HUDEP-2 (cell line): ENCODE results near the gene ABHD14A.
"Not testable (repeated sequence)": the region's sequence is repeated elsewhere in the genome, so short reads cannot be mapped to it uniquely, and the experiment has no call there.

Experiments
- DNase-seq, 76 experiments: peaks; one replicate each; lab custom pipeline; 2025; ENCODE audit not compliant: unreplicated experiment in 76 of 76; lab: John Stamatoyannopoulos, UW

Gene ABHD14A

GRCh38 chr3:51974963-51975851, at the start of gene ABHD14A:
Gene ABHD14A, plus strand, starts transcription at chr3:51975064. Its CDS starts 72 bp downstream, at chr3:51975136.
- DNase-seq, result peak in 58 of 76 experiments; percentile 10 to 77 (median 46)

DNA sequence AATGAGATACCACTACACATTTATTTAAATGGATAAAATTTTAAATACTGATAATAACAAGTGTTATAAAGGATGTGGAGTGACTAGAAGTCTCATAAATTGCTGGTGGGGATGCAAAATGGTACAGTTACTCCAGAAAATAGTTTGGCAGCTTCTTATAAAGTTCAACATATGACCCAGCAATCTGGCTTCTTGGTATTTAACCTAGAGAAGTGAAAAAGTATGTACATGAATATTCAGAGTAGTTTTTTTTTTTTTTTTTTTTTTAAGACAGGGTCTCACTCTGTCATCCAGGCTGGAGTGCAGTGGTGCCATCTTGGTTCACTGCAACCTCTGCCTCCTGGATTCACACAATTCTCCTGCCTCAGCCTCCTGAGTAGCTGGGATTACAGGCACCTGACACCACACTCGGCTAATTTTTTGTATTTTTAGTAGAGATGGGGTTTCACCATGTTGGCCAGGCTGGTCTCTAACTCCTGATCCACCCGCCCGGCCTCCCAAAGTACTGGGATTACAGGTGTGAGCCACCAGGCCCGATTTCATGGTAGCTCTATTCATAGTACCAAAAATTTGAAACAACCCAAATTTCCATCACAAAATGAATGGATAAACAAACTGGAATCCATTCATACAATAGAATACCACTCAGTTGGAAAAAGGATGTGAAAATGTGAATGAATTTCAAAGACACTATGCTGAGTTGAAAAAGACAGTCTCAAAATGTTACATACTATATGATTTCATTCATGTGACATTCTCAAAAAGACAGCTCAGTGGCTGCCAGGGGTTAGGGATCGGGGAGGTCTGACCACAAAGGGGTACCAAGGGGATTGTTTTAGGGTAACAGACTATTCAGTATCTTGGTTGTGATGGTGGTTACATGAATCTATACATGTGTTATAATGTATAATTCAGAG, 47.5 kb upstream of the ABHD14A start:
- no peak for DNase-seq

DNA sequence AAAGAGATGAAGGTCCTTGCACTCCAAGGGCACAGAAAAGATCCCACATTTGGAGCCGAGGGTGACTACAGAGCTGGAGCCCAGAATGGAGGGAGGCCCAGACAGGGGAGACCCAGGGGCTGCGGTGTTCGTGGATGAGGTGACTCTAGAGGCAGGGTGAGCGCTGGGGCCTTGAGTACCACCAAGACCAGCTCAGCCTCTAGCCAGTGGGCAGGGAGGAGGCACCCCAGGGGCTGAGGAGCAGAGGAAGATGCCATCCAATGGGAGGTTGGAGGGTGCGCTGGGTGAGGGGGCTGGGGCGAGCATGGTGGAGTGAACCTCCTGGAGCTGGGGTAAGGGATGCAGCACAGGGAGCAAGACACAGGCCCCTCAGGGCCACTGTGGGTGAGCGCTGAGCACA, 46.4 kb upstream of the ABHD14A start:
- no peak for DNase-seq

GRCh38 chr3:51928981-51929380, 45.9 kb upstream of the ABHD14A start:
- not testable (repeated sequence) for DNase-seq

GRCh38 chr3:51929420-51930003, 45.4 kb upstream of the ABHD14A start:
- no peak for DNase-seq

- DNase-seq, result no peak
Measured at GRCh38 chr3:51930439-51930838, 44.4 kb upstream of the ABHD14A start.

DNA sequence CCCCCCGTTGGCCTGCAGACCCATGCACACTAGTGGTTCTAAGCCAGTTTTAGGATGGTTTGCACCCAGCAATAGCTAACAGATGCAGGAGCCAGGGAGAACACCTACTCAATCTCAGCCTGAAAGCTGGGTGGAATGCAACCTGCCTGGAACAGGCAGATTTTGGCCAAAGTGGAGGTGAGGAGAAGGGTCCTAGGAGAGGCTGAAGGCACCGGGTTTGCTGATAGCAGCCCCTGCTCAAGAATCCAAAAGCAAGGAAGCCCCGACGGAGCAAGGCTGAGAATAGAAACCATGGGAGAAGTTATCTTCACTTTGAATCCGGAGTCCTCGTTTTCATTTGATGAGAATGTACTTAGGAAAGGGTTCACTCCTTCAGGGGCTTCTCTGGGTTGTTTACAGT, 43.1 kb upstream of the ABHD14A start:
- DNase-seq, result no peak

DNA sequence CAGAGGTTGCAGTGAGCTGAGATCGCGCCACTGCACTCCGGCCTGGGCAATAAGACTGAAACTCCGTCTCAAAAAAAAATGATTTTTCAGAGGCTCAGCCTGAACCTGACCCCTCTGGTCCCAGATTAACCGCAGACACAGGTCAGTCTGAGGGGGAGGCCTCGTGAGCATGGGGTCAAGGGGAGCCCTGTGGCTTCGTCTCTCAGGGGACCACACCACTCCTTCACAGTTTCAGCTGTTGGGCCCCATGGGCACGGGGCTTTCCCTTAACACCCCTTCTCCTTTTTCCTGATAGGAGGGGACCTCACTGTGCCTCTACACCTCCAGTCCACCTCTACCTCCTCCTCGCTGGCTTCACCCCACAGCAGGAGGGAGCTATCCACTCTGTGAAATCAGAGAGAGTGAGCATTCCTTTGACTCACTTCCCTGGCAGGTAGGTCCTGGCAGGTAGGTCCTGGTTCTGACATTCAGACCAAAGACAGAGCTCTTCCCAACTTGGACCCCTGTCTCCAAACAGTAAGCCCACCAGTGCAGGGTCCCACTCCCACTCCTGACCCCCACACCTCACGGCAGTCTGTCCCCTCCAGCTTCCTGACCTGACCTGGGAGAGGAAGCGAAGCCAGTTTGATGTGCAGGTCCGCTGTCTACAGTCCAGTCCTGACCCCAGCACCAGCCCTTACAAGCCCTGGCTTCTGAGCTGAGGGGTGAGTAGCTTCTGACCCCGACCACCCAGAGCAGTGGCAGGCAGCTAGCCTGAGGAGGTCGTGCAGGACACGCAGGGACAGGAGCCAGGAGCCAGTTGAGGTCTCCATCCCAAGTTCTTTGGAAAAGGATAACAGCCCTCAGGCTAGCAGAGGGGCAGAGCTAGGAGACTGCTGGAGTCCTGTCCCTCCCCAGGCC, 42.1 kb upstream of the ABHD14A start:
- no peak for DNase-seq

- DNase-seq, result no peak
Measured at GRCh38 chr3:51933471-51934138, 41.3 kb upstream of the ABHD14A start.

GRCh38 chr3:51934139-51934850, 40.6 kb upstream of the ABHD14A start:
- DNase-seq, result no peak

- no peak for DNase-seq
Measured at GRCh38 chr3:51934991-51935885, 39.6 kb upstream of the ABHD14A start.

DNA sequence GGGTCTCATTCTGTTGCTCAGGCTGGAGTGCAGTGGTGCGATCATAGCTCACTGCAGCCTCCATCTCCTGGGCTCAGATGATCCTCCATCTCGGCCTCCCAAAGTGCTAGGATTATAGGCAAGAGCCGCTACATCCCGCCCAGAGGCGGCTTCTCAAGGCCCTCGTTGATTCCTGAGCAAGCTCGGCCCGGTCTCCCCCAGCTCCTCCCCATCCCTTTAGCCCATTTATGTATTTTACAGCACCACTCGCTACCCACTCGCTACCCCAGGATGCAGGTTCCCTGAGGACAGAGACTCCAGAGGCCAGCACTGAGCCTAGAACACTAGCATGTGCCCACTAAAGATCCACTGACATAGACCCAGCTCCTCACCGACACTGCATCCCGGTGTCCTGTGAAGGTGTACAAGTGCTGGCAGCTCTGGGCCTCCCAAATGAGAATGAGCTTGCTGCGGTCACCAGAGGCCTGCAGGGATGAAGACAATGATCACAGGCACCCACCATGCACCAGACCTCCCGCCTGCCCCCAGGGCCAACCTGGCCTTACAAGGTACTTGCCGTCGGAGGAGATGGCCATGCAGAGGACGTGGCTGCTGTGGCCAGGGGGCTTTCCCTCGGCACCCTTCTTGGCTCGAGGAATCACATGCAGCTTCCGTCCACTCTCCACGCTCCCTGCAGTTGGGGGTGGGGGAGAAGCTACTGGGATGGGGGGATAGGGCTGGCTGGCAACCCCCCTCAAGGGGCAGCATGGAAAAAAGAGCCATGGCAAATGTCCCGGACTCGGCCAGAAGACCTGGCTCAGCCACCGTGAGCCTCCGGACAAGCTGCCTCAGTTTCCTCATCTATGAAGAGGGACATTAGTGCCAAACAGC, 38.7 kb upstream of the ABHD14A start:
- DNase-seq, result no peak

- DNase-seq, result no peak
Measured at GRCh38 chr3:51937014-51937413, 37.9 kb upstream of the ABHD14A start.

- DNase-seq, result no peak
Measured at GRCh38 chr3:51937611-51938450, 37.0 kb upstream of the ABHD14A start.

GRCh38 chr3:51938780-51939425, 36.0 kb upstream of the ABHD14A start:
- DNase-seq, result no peak
